Gastrocnemius medialis (tissue), 4 donors: ENCODE measurements around the gene IQCB1.

Experiments
- POLR2A ChIP-seq, 2 donors: fragments of 450-650 bp; IDR thresholded peaks; one replicate each; pipeline ENCODE4 v1.6.1; 2017; ENCODE audit warnings: antibody characterized with exemption in 2 of 2, mild to moderate bottlenecking in 2 of 2, moderate library complexity in 2 of 2
- TF ChIP-seq, protein P1 (sequence below), 5 experiments: fragments of 450-650 bp in 3 of 5; fragments of 200-600 bp in 2 of 5; sonication (generic) in 2 of 5; IDR thresholded peaks in 4 of 5; conservative IDR thresholded peaks in 1 of 5; 1 replicate in 4 of 5; 2 replicates in 1 of 5; pipeline ENCODE4 v1.5.1; 2016 to 2019; ENCODE audit warnings: antibody characterized with exemption in 5 of 5, mild to moderate bottlenecking in 3 of 5, moderate library complexity in 3 of 5

- TF ChIP-seq, protein P1, sequence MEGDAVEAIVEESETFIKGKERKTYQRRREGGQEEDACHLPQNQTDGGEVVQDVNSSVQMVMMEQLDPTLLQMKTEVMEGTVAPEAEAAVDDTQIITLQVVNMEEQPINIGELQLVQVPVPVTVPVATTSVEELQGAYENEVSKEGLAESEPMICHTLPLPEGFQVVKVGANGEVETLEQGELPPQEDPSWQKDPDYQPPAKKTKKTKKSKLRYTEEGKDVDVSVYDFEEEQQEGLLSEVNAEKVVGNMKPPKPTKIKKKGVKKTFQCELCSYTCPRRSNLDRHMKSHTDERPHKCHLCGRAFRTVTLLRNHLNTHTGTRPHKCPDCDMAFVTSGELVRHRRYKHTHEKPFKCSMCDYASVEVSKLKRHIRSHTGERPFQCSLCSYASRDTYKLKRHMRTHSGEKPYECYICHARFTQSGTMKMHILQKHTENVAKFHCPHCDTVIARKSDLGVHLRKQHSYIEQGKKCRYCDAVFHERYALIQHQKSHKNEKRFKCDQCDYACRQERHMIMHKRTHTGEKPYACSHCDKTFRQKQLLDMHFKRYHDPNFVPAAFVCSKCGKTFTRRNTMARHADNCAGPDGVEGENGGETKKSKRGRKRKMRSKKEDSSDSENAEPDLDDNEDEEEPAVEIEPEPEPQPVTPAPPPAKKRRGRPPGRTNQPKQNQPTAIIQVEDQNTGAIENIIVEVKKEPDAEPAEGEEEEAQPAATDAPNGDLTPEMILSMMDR (IDR thresholded peaks at IDR 0.05 in 4 of 5, conservative IDR thresholded peaks at IDR 0.05 in 1 of 5): no peak
- TF ChIP-seq POLR2A (IDR thresholded peaks at IDR 0.05): no peak
Measured at GRCh38 chr3:121803771-121804320, 31.0 kb downstream of the IQCB1 start.
